ENCODE data around the gene ARFGEF2. TPM values are rescaled to one million over a fixed set of nuclear protein-coding genes. Genes with fewer than 3 reads are reported as not detected.

ARFGEF2 gene
- total RNA-seq, 4 donors from 2014 or later: 33.6 to 45.2 (median 39.3) TPM

GRCh38 chr20:48878534-48879248 is 42.8 kb upstream of the ARFGEF2 start:
- no peak overlapping the region for H3K4me3 ChIP-seq
- 95% methylated on average over 10 of the region's 10 CpGs for WGBS
- no peaks in the 10 kb centered on the region for H3K27me3 ChIP-seq
- no peak overlapping the region for H3K27ac ChIP-seq (replicated peaks in 1 of 4)
- no peak for TF ChIP-seq POLR2A (IDR thresholded peaks at IDR 0.05; ENCODE audit: low read depth)
- no peak for TF ChIP-seq EP300 (IDR thresholded peaks at IDR 0.05)
- TF ChIP-seq POLR2AphosphoS5 (IDR thresholded peaks at IDR 0.05): no peak
- TF ChIP-seq, protein P1, sequence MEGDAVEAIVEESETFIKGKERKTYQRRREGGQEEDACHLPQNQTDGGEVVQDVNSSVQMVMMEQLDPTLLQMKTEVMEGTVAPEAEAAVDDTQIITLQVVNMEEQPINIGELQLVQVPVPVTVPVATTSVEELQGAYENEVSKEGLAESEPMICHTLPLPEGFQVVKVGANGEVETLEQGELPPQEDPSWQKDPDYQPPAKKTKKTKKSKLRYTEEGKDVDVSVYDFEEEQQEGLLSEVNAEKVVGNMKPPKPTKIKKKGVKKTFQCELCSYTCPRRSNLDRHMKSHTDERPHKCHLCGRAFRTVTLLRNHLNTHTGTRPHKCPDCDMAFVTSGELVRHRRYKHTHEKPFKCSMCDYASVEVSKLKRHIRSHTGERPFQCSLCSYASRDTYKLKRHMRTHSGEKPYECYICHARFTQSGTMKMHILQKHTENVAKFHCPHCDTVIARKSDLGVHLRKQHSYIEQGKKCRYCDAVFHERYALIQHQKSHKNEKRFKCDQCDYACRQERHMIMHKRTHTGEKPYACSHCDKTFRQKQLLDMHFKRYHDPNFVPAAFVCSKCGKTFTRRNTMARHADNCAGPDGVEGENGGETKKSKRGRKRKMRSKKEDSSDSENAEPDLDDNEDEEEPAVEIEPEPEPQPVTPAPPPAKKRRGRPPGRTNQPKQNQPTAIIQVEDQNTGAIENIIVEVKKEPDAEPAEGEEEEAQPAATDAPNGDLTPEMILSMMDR (IDR thresholded peaks at IDR 0.05): no peak
- intact Hi-C loops (cut with DNase I): no loop called here
- H3K36me3 ChIP-seq: no peaks in the 10 kb centered on the region
- DNase-seq (ENCODE audit: extremely low spot score): no peak
- no peaks in the 10 kb centered on the region for H3K9me3 ChIP-seq
- H3K4me1 ChIP-seq: peaks cover 0 to 3% (median 0%) of the 10 kb centered on the region in 4 donors

GRCh38 chr20:48879612-48880245 is 41.8 kb upstream of the ARFGEF2 start:
- WGBS: 95% methylated on average over 1 of the region's 1 CpG
- Histone ChIP-seq H3K36me3 (no peaks in the 10 kb centered on the region), H3K4me1 (peaks cover 0 to 3% (median 0%) of the 10 kb centered on the region in 4 donors), H3K27me3 (no peaks in the 10 kb centered on the region), H3K4me3 (no peak overlapping the region), H3K27ac (replicated peaks in 1 of 4) (no peak overlapping the region), H3K9me3 (no peaks in the 10 kb centered on the region)
- intact Hi-C loops (cut with DNase I): no loop called here
- no peak for TF ChIP-seq POLR2A (IDR thresholded peaks at IDR 0.05; ENCODE audit: low read depth)
- TF ChIP-seq, protein P1 (IDR thresholded peaks at IDR 0.05): no peak
- TF ChIP-seq EP300 (IDR thresholded peaks at IDR 0.05): no peak
- no peak for TF ChIP-seq POLR2AphosphoS5 (IDR thresholded peaks at IDR 0.05)
- no peak for DNase-seq (ENCODE audit: extremely low spot score)

GRCh38 chr20:48880331-48880730 is 41.2 kb upstream of the ARFGEF2 start:
- WGBS: 98% methylated on average over 3 of the region's 3 CpGs
- intact Hi-C loops (cut with DNase I): no loop called here
- no peaks in the 10 kb centered on the region for H3K36me3 ChIP-seq
- TF ChIP-seq, protein P1 (IDR thresholded peaks at IDR 0.05): no peak
- no peak for DNase-seq (ENCODE audit: extremely low spot score)
- H3K9me3 ChIP-seq: no peaks in the 10 kb centered on the region
- H3K27ac ChIP-seq (replicated peaks in 1 of 4): no peak overlapping the region
- H3K4me1 ChIP-seq: peaks cover 0 to 3% (median 0%) of the 10 kb centered on the region in 4 donors
- H3K27me3 ChIP-seq: no peaks in the 10 kb centered on the region
- no peak overlapping the region for H3K4me3 ChIP-seq

GRCh38 chr20:48880981-48881657 is 40.4 kb upstream of the ARFGEF2 start:
- H3K4me1 ChIP-seq: no peaks in the 10 kb centered on the region
- 78% methylated on average over 7 of the region's 7 CpGs for WGBS
- H3K9me3 ChIP-seq: no peaks in the 10 kb centered on the region
- no peak overlapping the region for H3K4me3 ChIP-seq
- TF ChIP-seq EP300 (IDR thresholded peaks at IDR 0.05) (no peak), POLR2AphosphoS5 (IDR thresholded peaks at IDR 0.05) (no peak), POLR2A (IDR thresholded peaks at IDR 0.05; ENCODE audit: low read depth) (no peak)
- TF ChIP-seq, protein P1 (IDR thresholded peaks at IDR 0.05): no peak
- H3K27ac ChIP-seq (replicated peaks in 1 of 4): no peak overlapping the region
- H3K36me3 ChIP-seq: no peaks in the 10 kb centered on the region
- no peaks in the 10 kb centered on the region for H3K27me3 ChIP-seq
- no peak for DNase-seq (ENCODE audit: extremely low spot score)
- intact Hi-C loops (cut with DNase I): no loop called here

Data from esophagus muscularis mucosa (tissue), 4 donors.